Bronchial epithelial cell (primary cell): ENCODE results near the gene TTC3. TPM values are rescaled to one million over a fixed set of nuclear protein-coding genes. Genes with fewer than 3 reads are reported as not detected.

ENCODE experiments used
- DNase-seq: peaks from one replicate; pipeline ENCODE4 v3.0.0-alpha.2; 2010; ENCODE audit warnings: low read depth
- FAIRE-seq: peaks from 2 replicates; lab custom pipeline; 2011; peaks lifted over from hg19 to GRCh38; lab: Jason Lieb, UNC
- H3K27me3 ChIP-seq: 2 replicates; pipeline ENCODE4 v1.5.1; 2011; ENCODE audit warnings: low read length; ENCODE audit not compliant: control insufficient read depth, insufficient read depth
- H3K36me3 ChIP-seq: 2 replicates; pipeline ENCODE4 v1.5.1; 2011; ENCODE audit warnings: low read length; ENCODE audit not compliant: control insufficient read depth, insufficient read depth
- H3K4me3 ChIP-seq: 2 replicates; pipeline ENCODE4 v1.5.1; 2011; ENCODE audit warnings: mild to moderate bottlenecking, low read depth, low read length, control low read depth
- total RNA-seq: library from RNA; depleted of rRNA; stranded (reverse); fragments of >200 nt; gene quantifications from 2 replicates; pipeline ENCODE4 v1.2.1, GENCODE V29; 2014
- TF ChIP-seq, protein P1 (sequence below): IDR thresholded peaks from 2 replicates; pipeline ENCODE4 v1.5.1; 2011; ENCODE audit warnings: mild to moderate bottlenecking, moderate library complexity, low read length, control low read depth, inconsistent platforms; ENCODE audit not compliant: insufficient read depth, severe bottlenecking

TTC3 gene
- total RNA-seq, 1 donor from 2014 or later: 90.3 TPM

DNA sequence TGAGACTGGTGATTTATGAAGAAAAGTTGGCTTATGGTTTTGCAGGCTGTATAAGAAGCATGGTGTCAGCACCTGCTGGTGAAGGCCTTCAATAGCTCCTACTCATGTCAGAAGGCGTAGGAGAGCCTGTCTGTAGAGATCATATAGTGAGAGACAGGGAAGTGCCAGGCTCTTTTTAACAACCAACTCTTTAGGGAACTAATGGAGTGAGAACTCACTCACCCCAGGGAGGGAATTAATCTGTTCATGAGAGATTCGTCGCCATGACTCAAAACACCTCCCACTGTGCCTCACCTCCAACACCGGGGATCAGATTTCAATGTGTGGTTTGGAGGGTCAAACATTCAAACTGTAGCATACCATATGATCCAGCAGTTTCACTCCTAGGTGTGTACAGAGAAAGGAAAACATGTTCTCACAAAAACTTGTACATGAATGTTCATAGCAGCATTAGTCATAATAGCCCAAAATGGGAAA is 72.6 kb downstream of the TTC3 start:
- no peaks in the 10 kb centered on the region for H3K27me3 ChIP-seq
- H3K4me3 ChIP-seq: no peak overlapping the region
- H3K36me3 ChIP-seq: no peaks in the 10 kb centered on the region
- DNase-seq: peak; percentile 97
- TF ChIP-seq, protein P1, sequence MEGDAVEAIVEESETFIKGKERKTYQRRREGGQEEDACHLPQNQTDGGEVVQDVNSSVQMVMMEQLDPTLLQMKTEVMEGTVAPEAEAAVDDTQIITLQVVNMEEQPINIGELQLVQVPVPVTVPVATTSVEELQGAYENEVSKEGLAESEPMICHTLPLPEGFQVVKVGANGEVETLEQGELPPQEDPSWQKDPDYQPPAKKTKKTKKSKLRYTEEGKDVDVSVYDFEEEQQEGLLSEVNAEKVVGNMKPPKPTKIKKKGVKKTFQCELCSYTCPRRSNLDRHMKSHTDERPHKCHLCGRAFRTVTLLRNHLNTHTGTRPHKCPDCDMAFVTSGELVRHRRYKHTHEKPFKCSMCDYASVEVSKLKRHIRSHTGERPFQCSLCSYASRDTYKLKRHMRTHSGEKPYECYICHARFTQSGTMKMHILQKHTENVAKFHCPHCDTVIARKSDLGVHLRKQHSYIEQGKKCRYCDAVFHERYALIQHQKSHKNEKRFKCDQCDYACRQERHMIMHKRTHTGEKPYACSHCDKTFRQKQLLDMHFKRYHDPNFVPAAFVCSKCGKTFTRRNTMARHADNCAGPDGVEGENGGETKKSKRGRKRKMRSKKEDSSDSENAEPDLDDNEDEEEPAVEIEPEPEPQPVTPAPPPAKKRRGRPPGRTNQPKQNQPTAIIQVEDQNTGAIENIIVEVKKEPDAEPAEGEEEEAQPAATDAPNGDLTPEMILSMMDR: no peak
- FAIRE-seq: peak; percentile 85

GRCh38 chr21:37146320-37147235 is 73.5 kb downstream of the TTC3 start:
- Histone ChIP-seq H3K36me3 (no peaks in the 10 kb centered on the region), H3K27me3 (no peaks in the 10 kb centered on the region), H3K4me3 (no peak overlapping the region)
- TF ChIP-seq, protein P1: no peak
- DNase-seq: no peak
- FAIRE-seq: no peak

DNA sequence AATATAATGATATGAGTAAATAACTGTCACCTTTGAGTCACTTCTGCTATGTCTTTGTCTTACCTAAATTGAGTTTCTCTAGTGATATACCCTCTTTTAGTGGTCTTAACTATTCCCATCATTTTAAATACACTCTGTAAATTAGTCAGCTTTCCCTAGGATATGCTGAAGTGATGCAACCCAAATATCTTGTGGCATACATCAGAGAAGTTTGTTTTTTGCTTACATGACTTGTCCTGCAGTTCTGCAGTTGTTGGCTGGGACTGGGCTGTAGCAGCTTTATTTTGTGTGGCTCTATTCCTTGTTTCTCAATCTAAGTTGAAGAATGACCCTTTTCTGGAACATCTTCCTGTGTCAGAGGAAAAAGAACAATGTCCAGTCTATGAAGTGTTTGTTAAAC is 76.4 kb downstream of the TTC3 start:
- no peaks in the 10 kb centered on the region for H3K27me3 ChIP-seq
- TF ChIP-seq, protein P1: no peak
- H3K36me3 ChIP-seq: peaks cover 2% of the 10 kb centered on the region
- no peak overlapping the region for H3K4me3 ChIP-seq
- peak; percentile 66 for DNase-seq
- FAIRE-seq: no peak

DNA sequence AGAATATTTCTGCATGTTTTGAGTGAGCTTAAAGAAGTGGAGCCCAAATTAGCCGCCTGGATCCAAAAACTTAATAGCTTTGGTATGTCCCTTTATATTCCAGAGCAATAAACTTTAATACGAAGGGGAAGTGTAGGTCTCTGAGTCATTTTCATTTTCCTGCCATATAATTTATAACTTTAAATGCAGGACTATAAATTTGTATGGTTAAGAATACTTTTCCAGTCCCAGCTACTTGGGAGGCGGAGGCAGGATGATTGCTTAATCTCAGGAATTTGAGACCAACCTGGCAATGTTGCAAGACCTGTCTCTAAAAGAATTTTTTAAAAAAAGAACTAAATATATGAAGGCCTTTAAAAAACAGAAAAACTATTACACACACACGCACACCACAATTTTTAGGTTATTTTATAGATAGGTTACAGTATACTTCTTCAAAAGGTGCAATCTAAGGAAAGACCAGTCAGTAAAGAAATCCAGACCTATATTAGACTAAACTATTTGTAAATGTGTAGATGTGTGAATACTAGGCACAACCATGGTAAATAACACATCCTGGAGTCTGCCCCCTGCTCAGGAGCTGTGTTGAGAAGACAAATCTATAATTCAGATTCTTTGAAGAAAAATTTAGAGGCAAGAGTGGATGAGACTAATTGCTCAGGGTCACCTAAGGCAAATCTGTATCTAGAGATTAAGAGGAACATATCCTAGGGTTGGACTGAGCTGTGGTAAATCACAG is 80.3 kb downstream of the TTC3 start:
- TF ChIP-seq, protein P1: no peak
- peaks cover 5% of the 10 kb centered on the region for H3K36me3 ChIP-seq
- H3K27me3 ChIP-seq: no peaks in the 10 kb centered on the region
- no peak overlapping the region for H3K4me3 ChIP-seq
- FAIRE-seq (no peak), DNase-seq (peak; percentile 44)

- Histone ChIP-seq H3K36me3 (peaks cover 5% of the 10 kb centered on the region), H3K4me3 (no peak overlapping the region), H3K27me3 (no peaks in the 10 kb centered on the region)
- DNase-seq: no peak
- no peak for FAIRE-seq
- TF ChIP-seq, protein P1: no peak
These were observed 80.9 kb downstream of the TTC3 start for GRCh38 chr21:37153935-37154350.
